ENCODE measurements around the gene FGFR4.

DNA sequence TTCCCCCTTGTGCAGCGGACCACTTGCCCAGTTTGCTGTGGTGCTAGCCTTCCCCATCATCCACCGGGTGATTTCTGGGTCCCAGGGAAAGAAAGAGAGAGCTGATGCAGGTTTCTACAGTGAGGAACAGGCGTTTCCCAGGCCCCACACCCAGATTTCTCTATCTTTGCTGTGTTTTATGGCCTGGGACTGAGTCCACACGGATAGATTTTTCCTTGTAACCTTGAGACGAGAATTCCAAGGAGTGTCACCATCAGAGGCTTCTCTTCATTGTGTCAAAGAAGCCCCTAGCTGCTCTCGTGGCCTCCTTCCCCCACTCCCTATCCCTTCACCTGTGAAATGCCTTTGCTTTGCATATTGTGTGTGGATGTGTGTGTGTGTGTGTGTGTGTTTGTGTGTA is 21.2 kb upstream of the FGFR4 start:
- TF ChIP-seq NFIC (IDR thresholded peaks at IDR 0.05) (no peak), RAD21 (IDR thresholded peaks at IDR 0.05; ENCODE audit: low read depth) (no peak), TEAD4 (IDR thresholded peaks at IDR 0.05) (no peak), TAF1 (IDR thresholded peaks at IDR 0.05; ENCODE audit: low read depth) (no peak), EGR1 (IDR thresholded peaks at IDR 0.05) (no peak), EP300 (IDR thresholded peaks at IDR 0.05; ENCODE audit: borderline replicate concordance) (no peak), FOXM1 (IDR thresholded peaks at IDR 0.05; ENCODE audit: borderline replicate concordance, low read depth) (no peak), CEBPB (IDR thresholded peaks at IDR 0.05) (no peak), ZBTB7A (IDR thresholded peaks at IDR 0.05; ENCODE audit: low read depth) (no peak)
- TF ChIP-seq, protein P1, sequence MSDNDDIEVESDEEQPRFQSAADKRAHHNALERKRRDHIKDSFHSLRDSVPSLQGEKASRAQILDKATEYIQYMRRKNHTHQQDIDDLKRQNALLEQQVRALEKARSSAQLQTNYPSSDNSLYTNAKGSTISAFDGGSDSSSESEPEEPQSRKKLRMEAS (IDR thresholded peaks at IDR 0.05): no peak
- TF ChIP-seq, protein P2, sequence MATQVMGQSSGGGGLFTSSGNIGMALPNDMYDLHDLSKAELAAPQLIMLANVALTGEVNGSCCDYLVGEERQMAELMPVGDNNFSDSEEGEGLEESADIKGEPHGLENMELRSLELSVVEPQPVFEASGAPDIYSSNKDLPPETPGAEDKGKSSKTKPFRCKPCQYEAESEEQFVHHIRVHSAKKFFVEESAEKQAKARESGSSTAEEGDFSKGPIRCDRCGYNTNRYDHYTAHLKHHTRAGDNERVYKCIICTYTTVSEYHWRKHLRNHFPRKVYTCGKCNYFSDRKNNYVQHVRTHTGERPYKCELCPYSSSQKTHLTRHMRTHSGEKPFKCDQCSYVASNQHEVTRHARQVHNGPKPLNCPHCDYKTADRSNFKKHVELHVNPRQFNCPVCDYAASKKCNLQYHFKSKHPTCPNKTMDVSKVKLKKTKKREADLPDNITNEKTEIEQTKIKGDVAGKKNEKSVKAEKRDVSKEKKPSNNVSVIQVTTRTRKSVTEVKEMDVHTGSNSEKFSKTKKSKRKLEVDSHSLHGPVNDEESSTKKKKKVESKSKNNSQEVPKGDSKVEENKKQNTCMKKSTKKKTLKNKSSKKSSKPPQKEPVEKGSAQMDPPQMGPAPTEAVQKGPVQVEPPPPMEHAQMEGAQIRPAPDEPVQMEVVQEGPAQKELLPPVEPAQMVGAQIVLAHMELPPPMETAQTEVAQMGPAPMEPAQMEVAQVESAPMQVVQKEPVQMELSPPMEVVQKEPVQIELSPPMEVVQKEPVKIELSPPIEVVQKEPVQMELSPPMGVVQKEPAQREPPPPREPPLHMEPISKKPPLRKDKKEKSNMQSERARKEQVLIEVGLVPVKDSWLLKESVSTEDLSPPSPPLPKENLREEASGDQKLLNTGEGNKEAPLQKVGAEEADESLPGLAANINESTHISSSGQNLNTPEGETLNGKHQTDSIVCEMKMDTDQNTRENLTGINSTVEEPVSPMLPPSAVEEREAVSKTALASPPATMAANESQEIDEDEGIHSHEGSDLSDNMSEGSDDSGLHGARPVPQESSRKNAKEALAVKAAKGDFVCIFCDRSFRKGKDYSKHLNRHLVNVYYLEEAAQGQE (IDR thresholded peaks at IDR 0.05; ENCODE audit: low read depth): no peak
- TF ChIP-seq, protein P3, sequence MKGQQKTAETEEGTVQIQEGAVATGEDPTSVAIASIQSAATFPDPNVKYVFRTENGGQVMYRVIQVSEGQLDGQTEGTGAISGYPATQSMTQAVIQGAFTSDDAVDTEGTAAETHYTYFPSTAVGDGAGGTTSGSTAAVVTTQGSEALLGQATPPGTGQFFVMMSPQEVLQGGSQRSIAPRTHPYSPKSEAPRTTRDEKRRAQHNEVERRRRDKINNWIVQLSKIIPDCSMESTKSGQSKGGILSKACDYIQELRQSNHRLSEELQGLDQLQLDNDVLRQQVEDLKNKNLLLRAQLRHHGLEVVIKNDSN (IDR thresholded peaks at IDR 0.05): no peak

Data from Ishikawa (cell line).